Right renal pelvis (tissue), 4 donors: Measurements from ENCODE around the gene CRLF1. TPM values are rescaled to one million over a fixed set of nuclear protein-coding genes. Genes with fewer than 3 reads are reported as not detected.

Experiments
- DNase-seq, 4 donors: peaks; one replicate each; pipeline ENCODE4 v3.0.0-alpha.2; 2013; ENCODE audit warnings: low read depth in 4 of 4, low spot score in 3 of 4, missing footprints in 1 of 4
- polyA plus RNA-seq, 4 donors: library from polyadenylated mRNA; unstranded; fragments of 120-200 nt; gene quantifications; one replicate each; pipeline ENCODE4 v1.2.1, GENCODE V29; 2013; ENCODE audit not compliant: insufficient read length in 4 of 4

CRLF1 gene
- polyA plus RNA-seq, 4 donors = 3.5 to 5.3 (median 4.2) TPM

DNA sequence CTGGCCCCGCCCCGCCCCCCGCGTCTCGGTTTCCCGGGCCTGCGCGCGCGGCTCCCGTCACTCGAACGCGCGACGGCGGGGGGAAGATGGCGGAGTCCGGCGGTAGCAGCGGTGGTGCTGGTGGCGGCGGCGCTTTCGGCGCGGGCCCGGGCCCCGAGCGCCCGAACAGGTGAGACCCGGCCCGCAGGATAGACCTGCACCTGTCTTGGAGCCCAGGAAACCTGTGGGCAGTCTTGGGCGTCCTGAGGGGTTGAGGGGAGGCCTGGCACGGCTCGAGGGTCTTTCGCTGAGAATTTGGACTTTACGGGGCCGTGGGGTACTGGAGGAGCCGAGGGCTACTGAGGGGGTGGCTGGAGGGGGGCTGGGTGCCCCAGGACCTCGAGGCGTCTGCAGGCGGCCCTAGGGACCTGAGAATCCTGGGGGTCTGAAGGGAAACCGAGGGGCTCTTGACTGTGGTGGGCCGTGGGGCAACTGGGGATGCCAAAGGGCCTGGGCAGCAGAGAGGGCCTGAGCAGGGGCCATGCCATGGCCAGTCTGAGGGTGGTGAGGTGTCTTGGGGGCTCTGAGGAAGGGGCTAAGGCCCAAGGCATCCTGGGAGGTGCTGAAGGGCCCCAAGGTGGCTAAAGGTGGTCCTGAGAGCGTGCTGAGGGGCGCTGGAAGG is 30.5 kb upstream of the CRLF1 start, which contains the start of gene KLHL26:
Gene KLHL26 (plus strand): TSS at position 60 of the 661 bp plus-strand sequence. CDS start 27 bp downstream, at position 87.
- no peak for DNase-seq

DNA sequence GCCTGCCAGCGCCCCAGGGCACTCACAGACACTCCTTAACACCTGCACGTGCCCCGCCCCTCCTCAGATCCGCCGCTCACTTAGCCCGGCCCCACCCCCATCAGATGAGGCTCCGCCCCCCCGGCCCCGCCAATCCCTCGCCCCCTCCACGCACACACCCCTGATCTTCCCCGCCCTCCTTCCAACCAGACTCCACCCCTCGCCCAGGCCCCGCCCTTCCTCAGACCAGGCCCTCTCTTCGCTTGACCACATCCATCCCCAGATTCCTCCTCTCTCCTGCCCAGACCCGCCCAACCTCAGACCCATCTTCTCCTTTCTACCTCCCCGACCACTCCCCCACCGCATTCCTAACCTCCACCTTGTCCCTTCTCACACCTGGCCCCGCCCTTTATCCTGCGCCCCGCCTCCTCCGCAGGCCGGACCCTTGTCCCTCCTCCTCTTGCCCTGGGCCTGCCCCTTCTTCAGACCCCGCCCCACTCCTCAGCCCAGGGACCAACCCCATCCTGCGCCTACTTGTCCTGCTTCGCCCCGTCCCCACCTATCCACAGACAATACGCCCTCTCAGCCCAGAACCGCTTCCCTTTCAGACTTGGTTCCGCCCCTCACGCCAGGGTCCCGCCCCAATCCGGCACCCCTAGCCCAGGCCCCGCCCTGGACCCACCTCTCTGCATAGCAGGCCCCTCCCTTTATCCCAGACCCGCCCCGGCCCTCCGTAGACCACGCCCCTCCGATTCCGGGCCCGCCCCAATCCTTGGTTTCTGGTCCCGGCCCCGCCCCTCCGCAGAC is 29.8 kb upstream of the CRLF1 start:
- peak; percentile 85 to 88 (median 85) for DNase-seq

DNA sequence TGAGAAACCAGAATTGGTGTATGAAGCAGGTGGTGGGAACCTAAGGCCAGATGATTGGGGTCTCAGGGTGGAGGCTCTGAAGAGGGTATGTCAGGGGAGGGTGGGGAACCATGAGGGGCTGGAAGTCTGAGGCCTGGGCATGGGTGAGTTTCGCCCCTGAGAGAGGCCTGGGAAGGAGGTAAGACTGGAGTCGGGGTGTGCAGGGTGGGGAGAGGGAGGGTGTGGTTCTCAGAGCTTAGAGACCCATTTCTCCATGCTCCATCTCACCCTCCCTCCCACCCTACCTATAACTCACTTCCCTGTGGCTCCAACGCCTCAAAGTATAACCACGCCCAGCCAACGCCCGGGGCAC is 29.2 kb upstream of the CRLF1 start:
- DNase-seq = no peak

DNA sequence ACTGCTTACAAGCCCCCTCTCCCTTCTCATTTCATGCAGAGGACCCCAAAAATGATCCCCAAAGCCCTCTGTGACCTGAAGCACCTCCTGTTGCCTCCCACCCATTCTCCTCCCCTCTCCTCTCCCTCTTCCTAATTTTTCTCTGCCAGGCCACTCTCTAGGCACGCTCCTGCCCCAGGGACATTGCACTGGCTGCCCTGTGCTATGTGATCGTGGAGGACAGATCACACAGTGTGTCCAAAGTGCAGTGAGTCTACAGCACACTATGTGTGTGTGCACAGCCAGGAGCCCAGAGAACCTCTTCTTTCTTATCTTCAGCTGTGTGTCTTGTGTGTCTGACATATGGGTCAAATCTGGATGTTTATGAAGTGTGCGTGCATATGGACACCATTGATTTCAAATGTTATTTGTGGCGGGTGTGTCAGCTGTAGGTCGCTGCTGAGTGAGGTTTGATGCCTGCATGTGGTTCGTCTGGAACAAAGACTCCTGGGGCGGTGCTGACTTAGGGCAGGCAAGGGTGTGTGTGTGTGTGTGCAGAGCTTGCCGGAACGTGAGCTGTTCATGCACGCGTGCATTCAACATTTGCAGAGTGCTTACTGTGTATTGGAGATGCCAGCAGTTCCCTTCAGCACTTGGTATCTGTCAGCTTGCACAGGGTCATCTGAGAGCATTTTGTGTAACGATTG is 28.2 kb upstream of the CRLF1 start:
- DNase-seq = no peak

DNA sequence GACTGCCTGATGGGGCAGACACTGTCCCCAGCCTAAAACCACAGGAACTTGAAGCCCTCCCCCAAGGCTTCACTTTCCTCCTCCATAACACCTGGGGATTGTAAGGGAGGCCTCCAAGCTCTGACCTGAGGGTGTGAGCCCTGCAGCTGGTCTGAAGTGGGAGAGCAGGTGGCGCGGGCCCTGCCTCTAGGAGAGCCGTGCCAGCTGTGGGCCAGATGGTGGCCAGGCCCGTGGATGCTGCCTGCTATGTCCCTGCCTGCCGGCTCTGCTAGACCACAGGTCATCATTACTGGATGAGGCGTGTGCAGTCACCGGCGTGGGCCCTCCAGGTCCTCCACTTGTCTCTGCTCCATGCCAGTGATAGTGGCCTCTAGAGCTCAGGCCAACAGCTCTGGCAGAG is 26.7 kb upstream of the CRLF1 start:
- DNase-seq = no peak

DNA sequence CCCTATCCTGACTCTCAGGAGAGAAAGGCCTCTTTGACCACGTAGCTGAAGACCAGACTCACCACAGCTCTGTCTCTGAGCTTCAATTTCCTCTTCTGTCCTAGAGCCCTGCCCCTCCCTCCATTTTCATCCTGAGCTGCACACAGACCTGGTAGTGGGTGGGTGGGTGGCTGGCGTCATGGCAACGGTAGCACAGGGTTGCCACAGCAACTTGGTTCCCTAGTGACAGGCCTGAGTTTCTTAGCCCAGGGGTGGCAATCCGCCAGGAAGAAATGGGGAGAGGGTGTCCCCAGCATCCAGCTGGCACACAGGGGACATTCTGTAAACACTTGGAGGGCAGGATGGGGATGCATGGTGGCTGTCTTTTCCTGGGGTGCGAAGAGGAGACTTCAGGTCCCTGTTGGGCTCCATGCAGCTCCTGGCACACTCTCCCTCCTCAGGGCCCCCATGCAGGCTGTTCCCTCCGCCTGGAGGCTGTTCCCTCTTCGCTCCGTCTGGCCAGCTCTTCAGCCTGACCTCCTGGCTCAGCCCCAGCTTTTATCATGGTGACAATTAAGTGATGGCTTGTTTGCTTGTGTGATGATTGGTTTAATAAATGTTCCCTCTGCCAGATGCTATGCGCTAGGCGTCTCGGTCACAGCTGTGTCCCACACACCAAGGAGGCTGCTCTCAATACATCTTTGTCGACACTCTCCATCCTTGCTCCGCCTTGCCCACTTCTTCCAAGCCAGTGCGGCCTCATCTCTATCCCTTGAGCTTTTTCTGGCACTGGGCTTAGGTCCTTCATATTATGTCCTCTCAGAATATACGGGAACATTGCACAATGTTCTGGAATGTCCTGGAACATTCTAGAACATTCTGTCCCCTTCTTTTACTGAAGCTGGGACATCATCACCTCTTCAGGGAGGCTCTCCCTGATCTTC is 22.8 kb upstream of the CRLF1 start:
- no peak for DNase-seq

DNA sequence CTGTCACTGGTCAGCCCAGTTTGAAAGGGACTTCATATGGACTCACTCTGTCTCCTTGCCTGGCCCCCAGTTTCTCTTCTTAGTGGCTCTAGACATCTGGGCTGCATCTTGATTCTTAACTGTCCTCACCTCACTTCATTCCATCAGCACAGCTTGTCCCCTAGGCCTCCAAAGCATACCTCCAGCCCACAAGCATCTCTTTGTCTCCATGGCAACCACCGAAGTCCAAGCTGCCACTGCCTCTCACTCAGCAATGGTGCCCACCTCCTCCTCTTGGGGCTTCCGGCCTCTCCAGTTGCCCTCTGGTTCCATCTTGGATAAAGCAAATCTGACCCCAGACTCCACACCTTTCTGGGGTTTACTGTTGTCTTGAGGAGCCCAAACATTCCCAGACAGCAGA is 20.3 kb upstream of the CRLF1 start:
- no peak for DNase-seq

DNA sequence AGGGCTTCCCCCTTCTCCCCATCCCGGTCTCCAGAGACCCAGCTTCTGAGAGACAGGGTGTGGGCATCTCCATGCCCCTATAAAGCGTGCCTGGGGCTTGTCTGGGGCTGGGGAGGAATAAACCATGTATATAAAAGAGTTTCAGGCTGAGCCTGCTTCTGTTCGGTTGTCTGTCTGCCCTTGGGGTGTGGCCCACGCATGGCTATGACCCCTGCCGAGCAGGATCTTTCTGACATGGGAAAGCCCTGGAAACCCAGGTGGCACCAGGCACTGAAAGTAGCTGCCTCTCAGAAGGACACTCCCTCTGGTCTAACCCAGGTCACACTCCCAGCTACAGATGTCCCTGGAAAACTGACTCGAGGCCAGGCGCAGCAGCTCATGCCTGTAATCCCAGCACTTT is 14.3 kb upstream of the CRLF1 start:
- no peak for DNase-seq

DNA sequence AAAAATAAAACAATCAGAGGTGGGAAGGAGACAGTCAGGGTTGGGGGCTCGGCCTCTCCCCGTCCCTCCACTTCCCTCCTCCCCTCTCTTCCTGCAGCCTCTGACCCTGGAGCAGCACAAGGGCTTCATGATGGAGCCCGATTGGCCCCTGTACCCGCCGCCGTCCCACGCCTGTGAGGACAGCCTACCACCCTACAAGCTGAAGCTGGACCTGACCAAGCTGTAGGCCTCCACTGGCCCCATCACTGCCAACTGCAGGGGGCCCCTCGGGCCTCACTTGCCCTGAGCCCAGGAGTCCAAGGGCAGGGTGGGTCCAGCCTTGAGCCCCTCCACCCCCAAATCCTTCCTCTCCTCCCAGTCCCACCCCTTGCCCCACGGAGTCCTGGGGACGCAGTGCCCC is 13.7 kb upstream of the CRLF1 start:
- no peak for DNase-seq

DNA sequence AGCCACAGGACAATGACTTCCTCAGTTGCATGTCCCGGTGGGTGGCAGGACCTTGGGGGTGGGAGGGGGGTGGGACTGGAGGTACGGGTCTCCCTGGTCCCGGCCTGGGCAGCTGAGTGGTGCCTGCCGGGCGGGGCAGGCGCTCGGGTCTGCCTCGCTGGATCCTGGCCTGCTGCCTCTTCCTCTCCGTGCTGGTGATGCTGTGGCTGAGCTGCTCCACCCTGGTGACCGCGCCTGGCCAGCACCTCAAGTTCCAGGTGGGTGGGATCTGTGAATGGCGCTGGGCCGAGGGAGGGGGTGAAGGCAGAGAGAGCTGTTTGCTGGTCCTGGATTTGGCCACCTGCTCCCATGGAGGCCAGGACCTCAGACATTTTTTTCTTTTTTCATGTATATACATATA is 11.6 kb upstream of the CRLF1 start:
- DNase-seq = no peak

DNA sequence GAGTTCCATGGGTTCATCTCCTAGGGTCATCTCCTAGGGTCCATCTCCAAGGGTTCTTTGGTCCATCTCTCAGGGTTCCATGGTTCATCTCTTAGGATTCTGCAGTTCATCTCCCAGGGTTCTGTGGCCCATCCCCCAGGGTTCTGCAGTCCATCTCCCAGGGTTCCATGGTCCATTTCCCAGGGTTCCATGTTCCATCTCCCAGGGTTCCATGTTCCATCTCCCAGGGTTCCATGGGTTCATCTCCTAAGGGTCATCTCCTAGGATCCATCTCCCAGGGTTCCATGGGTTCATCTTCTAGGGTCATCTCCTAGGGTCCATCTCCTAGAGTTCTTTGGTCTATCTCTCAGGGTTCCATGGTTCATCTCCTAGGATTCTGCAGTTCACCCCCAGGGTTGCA is 11.0 kb upstream of the CRLF1 start:
- DNase-seq = no peak

DNA sequence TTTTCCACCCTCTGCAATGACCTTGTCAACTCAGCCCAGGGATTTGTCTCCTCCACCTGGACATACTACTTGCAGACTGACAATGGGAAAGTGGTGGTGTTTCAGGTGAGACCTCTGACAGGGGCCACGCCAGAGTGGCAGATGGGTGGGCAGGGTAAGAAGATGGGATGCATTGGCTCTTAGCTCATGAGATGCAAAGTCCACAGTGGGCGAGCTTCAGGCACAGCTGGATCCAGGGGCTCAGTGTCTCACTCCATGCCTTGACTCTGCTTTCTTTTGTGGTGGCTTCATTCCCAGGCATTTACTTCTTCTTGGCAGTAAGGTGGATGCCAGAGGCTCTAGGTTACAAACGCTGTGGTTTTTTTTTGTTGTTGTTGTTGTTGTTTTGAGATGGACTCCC is 9.4 kb upstream of the CRLF1 start:
- DNase-seq = no peak

DNA sequence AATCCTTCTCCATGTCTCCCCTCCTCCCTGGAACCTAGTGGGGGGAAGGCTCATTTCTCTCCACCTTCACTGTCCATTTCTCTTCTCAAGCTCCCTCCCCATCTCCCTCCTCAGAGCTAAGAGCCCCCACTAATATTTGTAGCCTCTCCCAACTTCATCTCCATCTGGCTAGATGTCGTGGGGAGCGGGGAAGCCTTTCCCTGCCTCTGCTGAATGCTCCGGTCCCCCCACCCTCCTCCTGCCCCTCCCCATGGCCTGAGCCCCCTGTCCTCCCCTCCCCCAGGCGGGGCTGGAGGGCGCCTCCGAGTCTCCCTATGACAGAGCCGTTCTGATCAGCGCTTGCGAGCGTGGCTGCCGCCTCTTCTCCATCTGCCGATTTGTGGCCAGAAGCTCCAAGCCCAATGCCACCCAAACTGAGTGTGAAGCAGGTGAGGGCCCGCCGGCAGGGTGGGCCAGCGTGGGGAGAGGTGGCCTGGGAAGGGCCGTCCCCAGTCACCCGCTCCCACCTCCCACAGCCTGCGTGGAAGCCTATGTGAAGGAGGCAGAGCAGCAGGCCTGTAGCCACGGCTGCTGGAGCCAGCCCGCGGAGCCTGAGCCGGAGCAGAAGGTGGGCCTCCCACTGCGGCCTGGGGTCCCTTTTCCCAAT is 7.1 kb upstream of the CRLF1 start:
- no peak for DNase-seq

DNA sequence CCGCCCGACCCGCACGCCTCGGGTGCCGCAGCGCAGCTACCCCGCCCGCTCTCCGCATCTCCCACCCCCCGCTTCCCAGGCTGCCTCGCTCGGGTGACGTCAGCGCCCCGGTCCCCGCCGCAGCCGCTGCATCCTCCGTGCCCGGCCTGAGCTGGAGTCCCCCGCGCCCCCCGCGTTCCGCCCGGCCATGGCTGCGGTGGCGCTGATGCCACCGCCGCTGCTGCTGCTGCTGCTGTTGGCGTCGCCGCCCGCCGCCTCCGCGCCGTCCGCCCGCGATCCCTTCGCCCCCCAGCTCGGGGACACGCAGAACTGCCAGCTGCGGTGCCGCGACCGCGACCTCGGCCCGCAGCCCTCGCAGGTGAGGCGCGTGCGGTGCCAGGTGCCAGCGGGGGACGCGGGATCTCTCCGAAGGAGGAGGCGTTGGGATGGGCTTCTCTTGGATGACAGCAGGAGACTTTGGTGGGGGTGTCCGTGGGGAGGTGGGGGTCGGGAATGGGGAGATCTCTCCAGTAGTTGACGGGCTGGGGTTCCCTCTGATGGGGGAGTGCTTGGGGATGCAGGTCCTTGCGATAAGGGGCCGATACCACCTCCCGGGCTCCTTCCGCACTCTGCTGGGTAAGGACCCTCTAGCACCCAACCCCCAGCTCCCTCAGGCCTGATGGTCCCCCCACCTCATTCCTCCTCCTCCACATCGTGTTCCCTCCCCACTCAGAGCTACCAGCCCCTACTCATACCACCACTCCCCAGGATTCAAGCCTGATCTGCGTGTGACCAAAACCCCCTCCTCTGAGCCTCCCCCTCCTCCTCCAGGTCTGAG is 6.4 kb upstream of the CRLF1 start, which contains the start of gene TMEM59L:
Gene TMEM59L (plus strand): TSS at position 99 of the 817 bp plus-strand sequence. CDS start 89 bp downstream, at position 188.
- DNase-seq = no peak

DNA sequence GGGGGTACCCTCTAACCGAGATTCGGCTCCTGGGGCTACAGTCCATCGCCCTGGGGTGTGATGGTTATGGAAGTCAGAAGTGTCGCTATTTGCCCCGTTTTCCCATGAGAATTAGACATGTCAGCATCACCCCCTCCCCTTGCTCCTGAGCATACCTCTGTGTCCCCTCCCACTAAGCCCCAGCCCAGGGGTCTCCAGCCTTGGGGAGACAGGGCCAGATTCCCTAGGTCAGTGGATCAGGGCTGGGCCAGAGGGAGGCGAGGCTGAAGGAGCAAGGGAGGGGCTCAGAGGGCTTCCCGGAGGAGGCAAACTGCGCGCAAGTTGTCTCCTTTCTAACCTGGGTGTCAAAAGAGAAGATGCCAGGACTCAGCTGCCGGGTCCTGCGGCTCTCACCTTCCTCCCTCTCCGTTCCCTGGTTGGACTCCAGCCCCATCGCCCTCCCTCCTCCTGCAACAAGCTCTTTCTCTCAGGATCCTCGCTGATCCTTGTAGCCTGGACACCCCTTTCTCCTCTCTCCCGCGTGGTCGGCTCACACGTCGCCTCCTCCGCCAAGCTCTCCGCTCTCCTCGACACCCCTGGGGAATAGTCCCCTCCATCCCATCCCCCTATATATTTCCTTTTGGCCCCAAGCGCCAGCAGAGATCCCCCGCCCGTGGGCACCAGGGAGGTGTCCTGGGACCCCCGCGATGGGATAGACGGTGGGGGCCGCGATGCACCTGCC is 5.6 kb upstream of the CRLF1 start:
- no peak for DNase-seq

DNA sequence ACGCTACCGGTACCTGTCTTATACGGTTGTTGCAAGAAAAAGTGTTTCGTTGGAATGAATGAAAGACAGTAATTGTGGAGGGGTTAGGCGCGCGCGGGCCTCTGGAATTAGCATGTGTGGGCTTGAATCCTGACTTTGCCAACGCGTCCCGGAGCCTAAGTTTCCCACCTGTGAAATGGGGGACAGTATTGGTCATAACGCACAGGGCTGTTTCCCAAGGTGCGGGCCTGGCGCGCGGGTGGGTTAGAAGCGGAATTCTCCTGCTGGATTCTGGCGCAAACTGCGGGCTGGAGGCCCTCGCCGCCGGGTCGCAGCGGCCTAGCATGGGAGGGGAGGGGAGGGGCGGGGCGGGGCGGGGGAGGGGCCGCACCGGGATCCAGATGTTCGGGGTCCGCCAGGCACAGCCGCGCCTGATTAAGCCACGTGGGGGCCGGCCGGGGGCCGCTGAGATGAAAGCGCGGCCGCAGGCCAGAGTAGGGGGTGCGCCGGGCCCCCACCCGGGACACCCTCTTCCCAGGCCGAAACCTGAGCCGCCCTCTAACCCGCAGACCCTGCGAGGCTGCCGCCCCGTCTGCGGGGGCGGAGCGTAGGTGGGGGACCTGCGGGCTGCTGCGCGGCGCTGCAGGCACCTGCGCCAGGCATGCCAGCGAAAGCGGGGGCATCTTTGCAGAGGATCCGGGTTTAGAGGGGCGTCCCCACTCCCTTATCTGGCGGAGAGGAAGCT is 4.9 kb upstream of the CRLF1 start:
- DNase-seq = no peak

DNA sequence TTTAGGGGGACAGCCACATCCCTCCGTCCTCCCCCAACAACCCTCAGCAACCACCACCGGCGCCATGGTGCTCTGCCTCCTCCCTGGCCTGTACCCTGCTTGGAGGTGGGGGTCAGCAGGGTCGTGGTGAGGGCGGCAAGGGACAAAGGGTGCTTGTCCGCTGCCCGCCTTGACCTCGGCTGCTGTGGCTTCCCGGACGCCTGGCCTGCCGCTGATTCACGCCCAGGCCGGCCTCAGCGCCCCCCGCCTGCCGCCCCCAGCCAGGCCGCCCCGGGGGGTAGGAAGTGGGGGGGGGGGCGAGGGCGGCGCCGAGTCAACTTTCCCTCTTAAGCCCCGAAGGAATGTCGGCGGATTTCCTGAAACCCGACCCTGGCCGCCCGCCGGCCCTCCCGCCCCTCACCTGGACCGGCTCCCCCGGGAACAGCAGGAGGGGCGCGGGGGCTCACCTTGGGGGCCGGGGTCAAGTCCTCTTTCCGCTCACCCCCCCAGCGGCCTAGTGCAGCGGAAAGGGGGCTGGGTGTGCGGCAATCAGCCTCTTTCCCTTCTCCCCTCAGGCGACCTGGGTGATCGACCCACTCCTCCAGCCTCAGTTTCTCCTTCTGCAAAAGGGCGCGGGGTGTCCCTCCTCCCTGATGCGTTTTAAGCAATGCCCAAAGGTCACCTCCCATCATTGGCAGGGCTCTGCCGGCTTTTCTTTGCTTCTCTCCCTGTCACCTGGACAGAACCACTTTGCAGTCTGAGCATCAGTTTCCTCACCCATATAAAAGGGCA is 4.1 kb upstream of the CRLF1 start:
- no peak for DNase-seq
